GM18520 (cell line): ENCODE results near the gene ERI2.
"Not testable (repeated sequence)": the region's sequence is repeated elsewhere in the genome, so short reads cannot be mapped to it uniquely, and the experiment has no call there.

ENCODE experiments used
- ATAC-seq: cut with Tn5 transposase; IDR thresholded peaks from one replicate; pipeline ENCODE4 v1.9.1; 2021; ENCODE audit not compliant: unreplicated experiment

Gene ERI2

GRCh38 chr16:20767577-20767976 is 38.7 kb downstream of the ERI2 start:
- ATAC-seq = no peak

- no peak for ATAC-seq
These were observed 40.0 kb downstream of the ERI2 start for GRCh38 chr16:20766294-20766693.

- ATAC-seq = no peak
These were observed 40.5 kb downstream of the ERI2 start for GRCh38 chr16:20765732-20766131.

GRCh38 chr16:20764448-20764847 is 41.8 kb downstream of the ERI2 start:
- ATAC-seq = not testable (repeated sequence)

- peak; percentile 94 for ATAC-seq
These were observed 42.6 kb downstream of the ERI2 start, which contains the start of gene ACSM3 for GRCh38 chr16:20763461-20764232. TSS of gene ACSM3 (plus strand) at chr16:20764014. CDS start at chr16:20770035, 6,021 bp downstream.

- ATAC-seq = no peak
These were observed 43.7 kb downstream of the ERI2 start for GRCh38 chr16:20762404-20763123.

- no peak for ATAC-seq
These were observed 45.1 kb downstream of the ERI2 start for GRCh38 chr16:20761175-20761574.

GRCh38 chr16:20760346-20760745 is 45.9 kb downstream of the ERI2 start:
- no peak for ATAC-seq

GRCh38 chr16:20755799-20756198 is 50.5 kb downstream of the ERI2 start:
- ATAC-seq = not testable (repeated sequence)

GRCh38 chr16:20755238-20755637 is 51.0 kb downstream of the ERI2 start:
- ATAC-seq = no peak

- ATAC-seq = no peak
These were observed 52.5 kb downstream of the ERI2 start for GRCh38 chr16:20753727-20754126.

GRCh38 chr16:20750558-20750957 is 55.7 kb downstream of the ERI2 start:
- ATAC-seq = no peak

- ATAC-seq = no peak
These were observed 56.8 kb downstream of the ERI2 start for GRCh38 chr16:20749474-20749873.

- ATAC-seq = no peak
These were observed 59.0 kb downstream of the ERI2 start for GRCh38 chr16:20747030-20747816.

- ATAC-seq = no peak
These were observed 59.8 kb downstream of the ERI2 start for GRCh38 chr16:20746461-20746860.
